ENCODE measurements around the gene NTSR1. TPM values are rescaled to one million over a fixed set of nuclear protein-coding genes. Genes with fewer than 3 reads are reported as not detected.

The NTSR1 gene
- total and polyA plus RNA-seq, 2 of the 8 experiments (the other 6 are each of a cell fraction or from before 2014, with no cell fraction given), result 0.53 to 0.89 TPM

DNA sequence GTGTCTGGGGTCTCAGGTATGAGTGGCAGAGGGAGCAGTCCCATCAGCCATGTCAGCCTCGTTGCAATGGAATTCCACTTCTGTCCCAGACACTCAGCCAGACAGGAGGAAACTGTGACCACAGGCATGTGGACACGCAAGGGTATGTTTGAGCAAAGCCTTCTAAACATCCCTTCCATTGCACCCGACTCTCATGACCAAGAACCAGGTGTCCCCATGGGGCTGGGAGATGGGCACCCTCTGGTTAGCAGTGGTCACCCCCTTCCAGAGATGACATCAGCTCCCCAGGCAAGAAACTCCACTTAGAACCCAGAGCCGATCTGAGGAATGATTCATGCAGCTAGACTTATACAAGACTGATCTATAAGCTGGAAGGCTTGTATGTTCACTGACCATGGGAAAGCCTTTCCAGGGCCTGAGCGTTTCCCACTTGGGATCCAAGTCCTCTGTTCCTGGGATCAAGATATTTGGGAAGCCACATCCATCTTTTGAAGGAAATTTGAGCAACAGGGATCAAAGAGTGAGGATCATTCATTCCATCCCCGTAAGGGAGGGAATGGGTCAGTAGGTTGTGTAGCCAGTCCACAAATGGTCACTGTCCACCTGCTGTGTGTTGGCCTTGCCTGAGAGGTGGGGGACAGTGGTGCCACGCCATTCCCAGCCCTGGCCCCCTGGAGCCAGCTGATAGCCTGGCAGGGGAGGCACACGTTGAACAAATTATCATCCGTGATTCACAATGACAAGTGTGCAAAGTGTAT is 83.7 kb downstream of the NTSR1 start (continued):
- TF ChIP-seq, protein P1, sequence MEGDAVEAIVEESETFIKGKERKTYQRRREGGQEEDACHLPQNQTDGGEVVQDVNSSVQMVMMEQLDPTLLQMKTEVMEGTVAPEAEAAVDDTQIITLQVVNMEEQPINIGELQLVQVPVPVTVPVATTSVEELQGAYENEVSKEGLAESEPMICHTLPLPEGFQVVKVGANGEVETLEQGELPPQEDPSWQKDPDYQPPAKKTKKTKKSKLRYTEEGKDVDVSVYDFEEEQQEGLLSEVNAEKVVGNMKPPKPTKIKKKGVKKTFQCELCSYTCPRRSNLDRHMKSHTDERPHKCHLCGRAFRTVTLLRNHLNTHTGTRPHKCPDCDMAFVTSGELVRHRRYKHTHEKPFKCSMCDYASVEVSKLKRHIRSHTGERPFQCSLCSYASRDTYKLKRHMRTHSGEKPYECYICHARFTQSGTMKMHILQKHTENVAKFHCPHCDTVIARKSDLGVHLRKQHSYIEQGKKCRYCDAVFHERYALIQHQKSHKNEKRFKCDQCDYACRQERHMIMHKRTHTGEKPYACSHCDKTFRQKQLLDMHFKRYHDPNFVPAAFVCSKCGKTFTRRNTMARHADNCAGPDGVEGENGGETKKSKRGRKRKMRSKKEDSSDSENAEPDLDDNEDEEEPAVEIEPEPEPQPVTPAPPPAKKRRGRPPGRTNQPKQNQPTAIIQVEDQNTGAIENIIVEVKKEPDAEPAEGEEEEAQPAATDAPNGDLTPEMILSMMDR (IDR thresholded peaks at IDR 0.05; ENCODE audit: control extremely low read depth in 1 of 3, insufficient read depth in 1 of 3, low read depth in 1 of 3, low read length in 3 of 3), result no peak
- TF ChIP-seq CBX5 (IDR thresholded peaks at IDR 0.05; ENCODE audit: low read depth, low read length), result no peak
- no peak for TF ChIP-seq CEBPB (IDR thresholded peaks at IDR 0.05; ENCODE audit: low read depth, low read length)
